Measurements from ENCODE around the gene CELSR2. TPM values are rescaled to one million over a fixed set of nuclear protein-coding genes. Genes with fewer than 3 reads are reported as not detected.

CELSR2 gene
- total RNA-seq, 1 experiment from 2014 or later: 8.3 TPM

- POLR2A ChIA-PET: no interaction called here
- CTCF ChIA-PET: interaction anchor here (0.6 kb wide), 1 partner anchor 236 kb away, joined by 3 read pairs; no protein-coding TSS in a partner anchor
Observed at GRCh38 chr1:109256971-109257681, 7.8 kb downstream of the CELSR2 start.

GRCh38 chr1:109257682-109258421, 8.5 kb downstream of the CELSR2 start:
- intact Hi-C loops (cut with micrococcal nuclease; ENCODE audit: unreplicated experiment): no loop called here
- TF ChIP-seq CTCF (IDR thresholded peaks at IDR 0.05; ENCODE audit: insufficient read depth in 1 of 2, low read depth in 1 of 2, low read length in 1 of 2, severe bottlenecking in 1 of 2, unreplicated experiment in 1 of 2): no peak
- DNase-seq: no peak
- H3K4me1 Mint-ChIP-seq (ENCODE audit: low read depth, unreplicated experiment): peaks cover 7% of the 10 kb centered on the region
- no TSS peak for BruUV-seq (replicated peaks)
- H3K27ac Mint-ChIP-seq (ENCODE audit: unreplicated experiment): no peak overlapping the region
- Histone ChIP-seq H3K9me3 (no peaks in the 10 kb centered on the region), H3K4me1 (peaks cover 9% of the 10 kb centered on the region), H3K4me3 (ENCODE audit: low read depth, low read length) (no peak overlapping the region), H3K36me3 (ENCODE audit: control insufficient read depth, insufficient read depth, low read length) (no peaks in the 10 kb centered on the region), H3K27me3 (replicated peaks; ENCODE audit: control insufficient read depth, insufficient read depth, low read length) (no peaks in the 10 kb centered on the region)
- H3K36me3 Mint-ChIP-seq (ENCODE audit: insufficient read depth, unreplicated experiment): peaks cover 5% of the 10 kb centered on the region
- ChIA-PET POLR2A (no interaction called here), CTCF (interaction anchor here (0.6 kb wide), 1 partner anchor 235 kb away, joined by 3 read pairs; no protein-coding TSS in a partner anchor)
- H3K27me3 Mint-ChIP-seq (ENCODE audit: insufficient read depth, unreplicated experiment): no peaks in the 10 kb centered on the region
- H3K4me3 Mint-ChIP-seq (ENCODE audit: unreplicated experiment): no peak overlapping the region
- no peaks in the 10 kb centered on the region for H3K9me3 Mint-ChIP-seq (ENCODE audit: unreplicated experiment)

More at GRCh38 chr1:109256971-109257681, 7.8 kb downstream of the CELSR2 start:
- Mint-ChIP-seq H3K4me1 (ENCODE audit: low read depth, unreplicated experiment) (peaks cover 7% of the 10 kb centered on the region), H3K4me3 (ENCODE audit: unreplicated experiment) (no peak overlapping the region), H3K36me3 (ENCODE audit: insufficient read depth, unreplicated experiment) (peaks cover 5% of the 10 kb centered on the region), H3K9me3 (ENCODE audit: unreplicated experiment) (no peaks in the 10 kb centered on the region), H3K27me3 (ENCODE audit: insufficient read depth, unreplicated experiment) (no peaks in the 10 kb centered on the region), H3K27ac (ENCODE audit: unreplicated experiment) (no peak overlapping the region)
- Histone ChIP-seq H3K9me3 (no peaks in the 10 kb centered on the region), H3K36me3 (ENCODE audit: control insufficient read depth, insufficient read depth, low read length) (no peaks in the 10 kb centered on the region), H3K4me3 (ENCODE audit: low read depth, low read length) (no peak overlapping the region), H3K4me1 (peaks cover 9% of the 10 kb centered on the region), H3K27me3 (replicated peaks; ENCODE audit: control insufficient read depth, insufficient read depth, low read length) (no peaks in the 10 kb centered on the region)
- no peak for DNase-seq
- intact Hi-C loops (cut with micrococcal nuclease; ENCODE audit: unreplicated experiment): no loop called here
- TF ChIP-seq CTCF (IDR thresholded peaks at IDR 0.05; ENCODE audit: insufficient read depth in 1 of 2, low read depth in 1 of 2, low read length in 1 of 2, severe bottlenecking in 1 of 2, unreplicated experiment in 1 of 2): no peak
- no TSS peak for BruUV-seq (replicated peaks)

GRCh38 chr1:109258481-109259466, 9.4 kb downstream of the CELSR2 start:
- TF ChIP-seq CTCF (IDR thresholded peaks at IDR 0.05; ENCODE audit: insufficient read depth in 1 of 2, low read depth in 1 of 2, low read length in 1 of 2, severe bottlenecking in 1 of 2, unreplicated experiment in 1 of 2): no peak
- Histone ChIP-seq H3K36me3 (ENCODE audit: control insufficient read depth, insufficient read depth, low read length) (no peaks in the 10 kb centered on the region), H3K27me3 (replicated peaks; ENCODE audit: control insufficient read depth, insufficient read depth, low read length) (no peaks in the 10 kb centered on the region), H3K9me3 (no peaks in the 10 kb centered on the region), H3K4me1 (peaks cover 9% of the 10 kb centered on the region), H3K4me3 (ENCODE audit: low read depth, low read length) (no peak overlapping the region)
- Mint-ChIP-seq H3K4me3 (ENCODE audit: unreplicated experiment) (no peak overlapping the region), H3K27ac (ENCODE audit: unreplicated experiment) (no peak overlapping the region), H3K36me3 (ENCODE audit: insufficient read depth, unreplicated experiment) (no peaks in the 10 kb centered on the region), H3K27me3 (ENCODE audit: insufficient read depth, unreplicated experiment) (no peaks in the 10 kb centered on the region), H3K4me1 (ENCODE audit: low read depth, unreplicated experiment) (peaks cover 7% of the 10 kb centered on the region), H3K9me3 (ENCODE audit: unreplicated experiment) (no peaks in the 10 kb centered on the region)
- no peak for DNase-seq
- intact Hi-C loops (cut with micrococcal nuclease; ENCODE audit: unreplicated experiment): no loop called here
- POLR2A ChIA-PET: no interaction called here
- BruUV-seq (replicated peaks): no TSS peak
- CTCF ChIA-PET: interaction anchor here (1.5 kb wide), 1 partner anchor 139 kb away, joined by 4 read pairs; the partner anchor contains the start of gene SORT1
